ENCODE data around the gene MYH10.

DNA sequence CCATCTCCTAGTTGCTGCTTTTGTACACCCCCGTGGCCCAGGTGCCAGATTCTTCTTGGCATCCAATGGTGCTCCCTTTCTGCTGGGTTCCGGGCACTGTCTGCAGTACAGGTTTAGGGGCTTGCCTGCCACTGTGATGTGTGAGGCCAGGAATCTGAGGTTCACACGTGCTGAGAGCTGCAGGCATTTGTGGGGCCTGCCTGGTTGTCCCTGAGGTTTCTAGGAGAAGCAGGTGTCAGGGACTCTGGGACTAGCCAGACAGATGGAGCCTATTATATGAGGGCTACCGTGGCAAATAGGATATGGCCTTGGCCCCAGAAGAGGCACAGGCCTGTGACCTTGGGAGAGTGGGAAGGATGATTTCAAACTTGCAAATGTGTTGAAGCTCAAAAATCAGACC is 165.6 kb downstream of the MYH10 start:
- no peak for TF ChIP-seq EZH2 (IDR thresholded peaks at IDR 0.05; ENCODE audit: insufficient read depth, poor library complexity, severe bottlenecking)
- no peak for TF ChIP-seq EZH2phosphoT487 (IDR thresholded peaks at IDR 0.05; ENCODE audit: insufficient read depth, low read depth)
